HT-29 (cell line): ENCODE results near the gene ULK4. TPM values are rescaled to one million over a fixed set of nuclear protein-coding genes. Genes with fewer than 3 reads are reported as not detected.
A peak's percentile ranks its signal among the peaks of the same experiment; 100 is the strongest.
"Not testable (repeated sequence)": the region's sequence is repeated elsewhere in the genome, so short reads cannot be mapped to it uniquely, and the experiment has no call there.

Experiments
- DNase-seq: peaks from one replicate; pipeline ENCODE4 v3.0.0-alpha.2; 2015; ENCODE audit warnings: low spot score
- total RNA-seq: library from RNA; depleted of rRNA; stranded (reverse); fragments of >200 nt; shearing (Covaris generic); gene quantifications from 2 replicates; pipeline ENCODE4 v1.2.3, GENCODE V29; 2014

The ULK4 gene
- total RNA-seq, 1 experiment from 2014 or later: 3.2 TPM

GRCh38 chr3:41507336-41508062 lies 454.4 kb downstream of the ULK4 start:
- no peak for DNase-seq

- DNase-seq: no peak
Measured at GRCh38 chr3:41503998-41504623, 457.8 kb downstream of the ULK4 start.

DNA sequence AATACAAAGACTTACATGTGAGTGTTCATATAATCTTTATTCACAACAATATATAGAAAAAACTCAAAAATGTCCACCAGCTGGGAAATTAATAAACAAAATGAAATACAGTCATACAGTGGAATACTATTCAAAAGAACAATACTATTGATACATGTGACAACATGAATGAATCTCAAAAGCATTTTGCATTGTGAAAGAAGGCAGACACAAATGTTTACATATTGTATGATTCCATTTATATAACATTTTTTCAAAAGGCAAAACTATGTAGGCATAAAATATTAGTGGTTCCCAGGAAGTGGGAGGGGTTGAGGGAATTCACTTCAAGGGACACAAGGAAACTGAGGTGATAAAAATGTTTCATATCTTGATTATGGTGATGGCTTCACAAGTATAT lies 459.4 kb downstream of the ULK4 start:
- no peak for DNase-seq

- no peak for DNase-seq
Measured at GRCh38 chr3:41502023-41502422, 459.9 kb downstream of the ULK4 start.

DNA sequence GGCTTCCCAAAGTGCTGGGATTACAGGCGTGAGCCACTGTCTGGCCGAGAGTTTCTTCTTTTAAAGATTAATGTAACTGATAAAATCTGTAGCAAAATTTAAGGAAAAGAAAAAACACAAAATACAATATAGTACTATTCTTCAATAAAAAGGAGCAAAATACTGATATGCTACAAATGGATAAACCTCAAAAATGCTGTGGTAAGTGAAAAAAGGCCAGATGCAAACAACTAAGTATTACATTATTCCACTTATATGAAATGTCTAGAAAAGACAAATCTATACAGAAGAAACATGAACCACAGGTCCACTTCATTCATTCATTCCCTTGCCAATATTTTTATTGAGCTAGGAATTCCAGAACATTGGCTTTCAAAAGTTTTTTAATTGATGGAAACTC lies 463.1 kb downstream of the ULK4 start:
- no peak for DNase-seq

DNA sequence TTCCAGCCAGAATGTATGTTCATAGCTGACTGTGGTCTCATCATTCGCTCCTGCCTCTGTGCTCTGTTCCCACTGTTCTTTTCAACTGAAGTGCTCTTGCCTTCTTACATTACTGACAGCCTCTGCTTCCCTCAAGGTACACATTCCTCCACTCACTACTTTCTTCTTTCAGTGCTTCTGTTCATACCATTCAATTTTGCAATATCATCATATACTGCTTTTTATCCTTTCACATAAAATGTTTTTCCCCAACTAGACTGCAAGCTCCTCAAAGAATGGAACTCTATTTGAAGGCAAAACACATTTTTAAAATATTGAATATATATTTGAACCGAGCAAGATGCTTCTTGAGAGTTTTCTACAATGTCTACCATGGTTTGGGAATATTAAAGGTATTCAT lies 471.5 kb downstream of the ULK4 start:
- no peak for DNase-seq

DNA sequence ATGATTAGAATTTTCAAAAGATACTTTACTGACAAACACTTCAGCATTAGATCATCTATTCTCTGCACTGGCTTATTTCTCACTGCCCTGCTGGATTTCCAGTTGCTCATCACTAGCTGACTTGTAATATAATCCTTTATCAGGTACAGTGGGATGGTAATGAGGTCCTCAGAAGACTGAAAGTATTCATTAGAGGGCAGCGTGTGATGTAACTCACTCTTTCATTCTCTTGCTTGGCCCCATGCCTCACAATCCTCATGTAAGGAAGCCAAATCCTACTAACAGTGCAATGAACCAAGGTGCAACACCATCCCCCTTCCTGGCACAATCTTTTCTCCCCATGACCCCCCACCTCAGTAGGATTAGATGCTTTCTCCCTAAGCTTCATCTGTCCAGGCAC lies 472.7 kb downstream of the ULK4 start:
- DNase-seq: no peak

DNA sequence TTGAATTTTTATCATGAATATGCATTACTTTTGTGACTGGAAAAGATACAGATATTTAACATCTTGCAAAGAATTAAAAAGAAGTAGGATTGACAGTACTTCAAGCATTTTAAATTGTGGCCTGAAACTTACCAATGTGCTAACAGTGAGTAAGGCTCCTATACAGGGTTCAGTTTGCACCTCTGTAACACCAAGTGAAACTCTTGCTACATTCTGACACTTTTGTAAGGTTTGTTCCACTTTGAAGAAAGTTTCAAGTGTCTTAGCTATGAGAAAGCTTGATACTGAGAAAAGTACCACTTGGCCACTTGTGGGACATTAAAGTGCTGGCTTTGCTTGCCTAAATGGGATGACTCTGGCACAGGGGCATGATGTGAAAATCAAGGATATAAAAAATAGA lies 473.4 kb downstream of the ULK4 start:
- DNase-seq: no peak

DNA sequence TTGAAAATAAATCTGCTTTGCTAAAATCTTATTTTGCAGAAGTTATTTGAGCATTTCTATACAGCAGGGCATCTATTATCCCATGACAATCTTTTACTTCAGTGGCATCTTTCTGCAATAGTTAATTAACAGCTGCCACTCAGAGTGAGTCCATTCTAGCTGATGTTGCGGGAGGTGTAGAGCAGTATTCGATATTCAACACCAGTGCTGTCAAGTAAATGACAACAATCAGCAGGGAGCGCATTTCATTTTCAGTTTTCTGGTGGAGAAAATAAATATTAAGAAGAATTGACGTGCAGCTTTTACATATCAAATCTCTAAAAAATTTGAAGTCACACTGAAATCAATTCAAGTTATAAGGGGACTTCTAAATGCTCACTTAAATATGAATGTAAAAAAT lies 476.4 kb downstream of the ULK4 start:
- DNase-seq: no peak

DNA sequence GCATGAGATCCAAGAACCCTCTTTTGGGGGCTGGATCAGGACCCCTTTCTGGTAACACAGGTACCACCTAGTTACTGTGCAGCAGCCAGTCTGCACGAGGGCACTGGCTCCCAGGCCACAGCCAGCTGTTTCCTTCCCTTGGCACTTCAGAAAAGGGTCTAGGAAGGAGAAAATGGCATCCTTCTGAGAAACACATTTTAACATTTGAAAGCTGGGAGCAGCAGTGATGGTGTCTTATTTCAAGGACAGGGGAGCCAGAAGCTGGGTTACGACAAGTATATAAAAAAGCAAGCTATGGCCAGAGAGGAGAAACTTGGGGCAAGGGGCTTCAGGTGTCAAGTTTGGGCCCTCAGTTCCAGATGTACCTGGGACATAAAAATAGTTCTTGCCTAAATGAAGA lies 479.8 kb downstream of the ULK4 start:
- DNase-seq: no peak

GRCh38 chr3:41478278-41478677 lies 483.6 kb downstream of the ULK4 start:
- no peak for DNase-seq

DNA sequence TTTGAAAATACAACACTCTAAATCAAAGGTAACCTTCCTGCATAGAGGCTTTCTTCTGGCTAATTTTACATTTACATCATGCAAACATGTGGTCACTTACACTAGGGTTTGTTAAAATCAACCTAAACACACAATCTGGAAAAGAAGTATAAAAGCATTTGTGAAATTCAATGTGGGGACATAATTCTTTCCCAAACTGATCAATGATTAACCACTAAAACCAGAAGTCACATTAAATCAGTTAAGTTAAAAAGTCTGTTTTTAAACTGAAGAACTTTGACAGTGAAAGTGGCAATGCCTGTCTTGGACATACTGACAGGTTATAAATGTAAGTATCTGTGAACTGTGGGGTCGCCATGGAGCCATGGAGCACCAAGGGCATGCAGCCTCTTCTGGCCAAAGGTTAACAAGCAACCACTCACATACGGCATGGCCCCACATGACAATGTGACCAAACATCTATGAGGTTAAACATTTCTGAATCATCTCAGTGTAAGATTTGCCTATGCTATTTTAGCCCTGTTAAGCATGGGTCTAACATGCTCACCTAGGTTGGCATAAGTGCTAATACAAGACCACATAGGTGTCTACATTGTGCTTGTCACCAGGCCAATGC lies 484.4 kb downstream of the ULK4 start:
- DNase-seq: no peak

DNA sequence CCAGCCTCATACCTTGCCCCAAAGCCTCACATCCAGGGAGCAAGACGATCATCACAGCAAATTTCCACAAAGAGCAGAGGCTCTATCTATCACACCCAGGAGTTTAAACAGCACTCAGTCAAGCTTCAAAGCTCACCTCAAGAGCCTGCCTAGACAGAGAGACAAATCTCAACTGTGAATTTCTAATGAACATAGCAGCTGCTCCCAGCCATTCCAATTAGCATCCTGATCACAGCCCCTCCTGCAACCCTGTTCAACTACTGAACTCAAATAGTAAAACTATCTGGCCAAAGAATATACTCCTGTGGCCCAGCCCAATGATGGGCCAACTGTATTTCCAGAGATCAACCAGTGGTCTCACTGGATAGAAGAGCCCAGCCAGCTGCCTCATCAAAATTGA lies 492.8 kb downstream of the ULK4 start:
- DNase-seq: no peak

GRCh38 chr3:41467481-41467880 lies 494.4 kb downstream of the ULK4 start:
- DNase-seq: no peak

GRCh38 chr3:41464858-41465257 lies 497.0 kb downstream of the ULK4 start:
- no peak for DNase-seq

- no peak for DNase-seq
Measured at GRCh38 chr3:41464401-41464800, 497.5 kb downstream of the ULK4 start.

GRCh38 chr3:41462103-41462691 lies 499.7 kb downstream of the ULK4 start:
- no peak for DNase-seq

DNA sequence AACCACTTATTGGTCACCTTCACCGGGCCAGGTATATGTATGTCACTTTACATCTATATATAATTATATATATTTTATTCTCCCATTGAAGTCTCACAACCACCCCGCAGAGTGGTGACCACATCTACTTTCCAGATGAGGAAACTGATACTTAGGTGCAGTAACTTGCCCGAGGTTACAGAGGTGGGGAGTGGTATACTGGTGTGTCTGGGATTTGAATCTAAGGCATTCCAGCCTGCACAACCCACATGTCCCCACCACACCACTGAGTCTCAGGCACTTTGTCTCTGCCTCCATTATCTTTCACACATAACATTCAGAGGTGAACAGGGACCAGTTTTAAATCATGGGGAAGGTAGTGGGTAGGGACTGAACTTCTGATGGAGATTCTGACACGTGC lies 501.2 kb downstream of the ULK4 start:
- DNase-seq: no peak

GRCh38 chr3:41457176-41457575 lies 504.7 kb downstream of the ULK4 start:
- DNase-seq: no peak

- no peak for DNase-seq
Measured at GRCh38 chr3:41456162-41456561, 505.7 kb downstream of the ULK4 start.

- DNase-seq: not testable (repeated sequence)
Measured at GRCh38 chr3:41453618-41454017, 508.3 kb downstream of the ULK4 start.

DNA sequence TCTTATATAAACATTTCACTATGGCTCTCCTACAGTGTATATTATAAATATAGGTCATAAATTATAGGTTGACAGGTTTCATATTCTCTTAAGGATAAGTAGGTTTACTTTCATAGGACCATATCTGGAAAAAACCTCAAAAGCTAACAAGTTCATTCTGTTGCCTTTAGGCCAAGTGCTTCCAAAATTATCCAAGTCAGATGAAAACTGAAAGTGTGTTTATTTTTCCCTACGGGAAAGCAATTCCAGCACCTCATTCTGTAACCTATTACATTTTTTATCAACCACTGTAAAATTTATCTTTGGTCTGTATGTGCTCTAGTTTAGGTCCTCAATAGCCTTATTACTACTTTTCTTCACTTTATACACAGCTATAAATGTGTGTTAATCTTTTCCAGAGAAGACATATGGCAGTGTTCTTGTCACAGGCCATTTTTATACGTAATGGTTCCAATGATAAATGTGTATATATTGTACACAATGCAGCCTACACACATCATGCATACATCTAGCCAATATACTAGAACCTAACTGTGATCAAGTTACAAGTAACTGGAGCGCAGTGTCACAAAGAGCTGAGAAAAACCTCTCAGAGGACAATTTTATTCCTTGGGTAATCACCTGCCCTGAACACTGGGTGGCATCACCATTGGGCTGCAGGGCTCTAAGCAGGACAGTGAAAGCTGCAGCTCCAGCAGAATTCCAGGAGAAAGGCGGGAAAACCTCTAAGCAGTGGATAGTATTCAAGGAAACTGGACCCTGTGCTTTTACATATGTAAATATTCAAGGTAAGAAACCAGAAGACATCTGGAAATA lies 511.3 kb downstream of the ULK4 start:
- peak; percentile 5 for DNase-seq
